Left cardiac atrium (tissue), 4 donors: ENCODE data around the gene TMEM229A. TPM values are rescaled to one million over a fixed set of nuclear protein-coding genes. Genes with fewer than 3 reads are reported as not detected.
"Not testable (repeated sequence)": the region's sequence is repeated elsewhere in the genome, so short reads cannot be mapped to it uniquely, and the experiment has no call there.

Source experiments
- ATAC-seq, 2 donors: fragments of 200-7000 bp; cut with Tn5 transposase; one replicate each; pipeline ENCODE4 v1.9.1; 2020; ENCODE audit warnings: mild to moderate bottlenecking in 2 of 2, moderate library complexity in 2 of 2
- DNase-seq: peaks from one replicate; pipeline ENCODE4 v3.0.0-alpha.2; 2020
- intact Hi-C, 2 donors: fragments of 100-400 bp; cut with DNase I; formaldehyde crosslinking; loops; one replicate each; pipeline versions ENCODE4 v1.14.1 to v1.15.1; 2022 to 2023
- total RNA-seq, 2 donors: library from RNA; stranded (reverse); fragmentation: NEBNext Ultra II Directional; extraction: Animal tissue kit (Norgen Biotek cat#: 25700); gene quantifications; one replicate each; pipeline ENCODE4 v1.2.1, GENCODE V29; 2021
- donor health status: DM: no; HTN: yes; CAD: no.
- donor health status: DM: no; HTN: yes; CAD: no; lungs with severe emphysema.
- donor health status: DM: yes; HTN: yes; CAD: no.
- donor health status: Dilated cardiomyopathy.

Gene TMEM229A
- total RNA-seq, 2 donors from 2014 or later, result 0.71 TPM; not detected in 1

DNA sequence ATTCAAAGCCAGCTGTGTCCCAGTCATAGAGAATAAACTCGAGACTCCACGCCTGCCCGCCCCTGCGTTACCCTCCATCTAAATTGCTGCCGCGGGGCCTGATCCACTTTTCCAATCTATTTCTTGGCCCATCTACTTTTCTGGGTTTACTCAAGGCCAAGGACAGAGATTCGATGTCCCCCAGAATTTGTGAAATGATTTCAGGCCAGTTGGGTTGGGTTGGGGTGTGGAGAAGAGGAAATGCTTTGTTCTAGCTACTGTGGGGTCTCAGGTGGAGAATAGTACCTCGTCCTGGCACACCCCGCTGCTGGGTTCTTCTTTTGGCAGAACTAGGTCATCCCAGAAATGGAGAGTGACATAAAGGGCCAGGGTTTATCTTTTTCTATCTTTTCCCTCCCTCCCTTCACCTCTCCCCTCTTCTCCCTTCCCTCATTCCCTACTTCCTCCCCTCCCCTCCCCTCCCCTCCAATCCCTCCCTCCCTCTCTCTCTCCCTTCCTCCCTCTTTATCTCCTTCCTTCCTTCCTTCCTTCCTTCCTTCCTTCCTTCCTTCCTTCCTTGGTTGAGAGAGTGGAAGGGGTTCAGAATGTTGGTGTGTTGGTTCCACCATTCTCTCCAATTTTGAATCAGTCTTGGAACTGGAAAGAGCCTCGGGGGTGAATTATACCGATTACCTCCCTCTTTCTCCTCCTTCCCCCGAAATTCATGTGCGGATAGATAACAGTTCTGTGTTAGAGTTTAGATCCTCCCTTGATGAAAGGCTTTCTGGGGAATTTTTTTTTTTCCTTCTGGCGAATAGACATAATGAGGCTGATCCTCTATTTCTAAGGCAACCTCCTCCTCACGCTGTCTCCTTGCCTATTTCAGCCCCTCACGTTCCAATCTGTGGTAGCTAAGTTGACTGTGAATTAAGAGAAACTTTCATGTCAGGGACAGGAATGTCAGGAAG is 1.2 kb upstream of the TMEM229A start:
- no peak for DNase-seq
- intact Hi-C loops, result no loop called here
- no peak for ATAC-seq

DNA sequence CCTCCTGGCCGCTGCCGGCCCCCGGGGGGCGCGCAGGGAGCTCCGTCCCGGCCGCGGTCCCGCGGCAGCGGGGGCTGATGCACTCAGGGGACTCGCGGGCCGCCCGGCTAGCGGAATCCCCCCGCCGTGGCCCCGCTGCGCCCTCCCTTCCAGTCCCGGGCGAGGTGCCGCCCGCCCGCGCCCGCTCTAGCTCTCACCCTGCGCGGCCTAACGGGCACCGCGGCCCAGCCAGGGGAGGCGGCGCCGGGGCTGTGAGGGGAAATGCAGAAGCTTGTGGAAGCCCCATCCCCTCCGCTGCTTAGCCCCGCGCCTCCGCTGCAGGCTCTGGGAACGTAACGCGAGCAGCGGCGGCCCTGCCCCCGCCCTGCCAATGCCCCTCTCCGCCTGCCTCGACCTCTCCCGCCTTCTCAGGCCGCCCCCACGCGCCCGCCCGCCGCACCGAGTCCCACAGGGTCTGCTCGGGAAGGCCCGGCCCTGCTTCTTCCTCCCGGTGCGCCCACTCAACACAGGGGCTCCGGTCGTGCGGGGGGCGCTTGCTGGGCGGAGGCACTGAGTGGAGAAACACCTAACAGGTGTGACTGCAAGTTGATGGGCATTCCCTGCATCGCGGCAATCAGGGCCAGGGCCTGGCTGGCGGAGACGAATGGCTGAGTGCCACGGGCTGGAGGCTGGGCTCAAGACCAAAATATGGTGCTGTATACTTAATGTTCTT is 384 bp upstream of the TMEM229A start:
- DNase-seq, result peak; percentile 21
- intact Hi-C loops, result no loop called here
- peak; percentile 69 to 73 for ATAC-seq

DNA sequence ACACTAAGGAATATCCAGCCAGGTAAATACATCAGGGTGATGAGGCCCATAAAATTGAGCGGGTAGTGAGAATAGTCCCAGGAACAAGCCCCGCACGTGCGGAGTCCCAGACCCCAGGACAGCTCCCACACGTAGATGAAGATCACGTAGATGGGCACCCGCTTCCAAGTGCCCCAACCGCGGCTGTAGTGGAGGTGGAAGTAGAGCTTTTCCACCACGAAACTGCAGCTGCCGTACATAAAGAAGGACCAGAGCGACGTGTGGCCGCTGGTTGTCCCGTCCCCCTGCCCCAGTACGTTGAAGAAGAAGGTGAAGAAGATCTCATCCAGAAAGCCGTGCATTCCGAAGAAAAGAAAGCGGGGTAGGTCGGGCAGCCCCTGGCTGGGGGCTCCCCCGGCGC is 948 bp downstream of the TMEM229A start:
- no peak for DNase-seq
- intact Hi-C loops, result no loop called here
- no peak for ATAC-seq

DNA sequence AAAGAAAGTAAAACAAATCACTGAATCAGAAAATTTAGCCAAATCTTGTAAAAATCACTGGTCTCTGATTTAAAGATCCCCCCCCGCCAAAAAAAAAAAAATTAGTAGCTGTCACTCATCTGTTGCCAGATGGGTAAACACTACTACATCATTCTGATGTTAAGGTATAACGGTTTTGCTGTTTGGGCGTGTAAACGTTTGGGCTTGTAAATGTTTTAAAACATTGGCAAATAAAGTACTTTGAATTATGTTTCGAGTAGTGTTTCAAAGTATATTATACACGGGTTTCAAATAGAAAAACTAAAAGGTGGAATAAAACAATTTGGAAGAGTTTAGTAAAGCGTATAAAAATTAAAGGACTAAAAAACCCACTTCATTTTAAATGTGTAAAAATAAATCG is 1.5 kb downstream of the TMEM229A start:
- DNase-seq (no peak), ATAC-seq (no peak)
- intact Hi-C loops, result no loop called here

DNA sequence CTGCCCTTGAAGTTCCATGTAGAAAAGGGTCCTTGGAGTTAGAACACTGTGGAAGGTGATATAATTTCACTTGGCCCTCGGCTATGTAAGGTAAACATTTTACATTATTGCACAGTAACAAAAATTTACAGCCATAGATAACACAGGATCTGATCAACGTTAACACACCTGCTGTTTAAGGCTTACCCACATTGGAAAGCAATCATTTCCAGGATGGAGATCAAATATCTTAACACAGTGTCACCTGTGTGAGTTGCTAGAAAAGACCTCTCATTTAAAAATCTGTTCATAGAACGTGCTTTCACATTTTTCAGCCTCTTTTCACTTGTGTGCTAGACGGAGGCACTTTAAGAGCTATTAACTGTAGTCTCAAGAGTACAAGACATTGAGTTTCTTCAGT is 1.9 kb downstream of the TMEM229A start:
- ATAC-seq, result no peak

DNA sequence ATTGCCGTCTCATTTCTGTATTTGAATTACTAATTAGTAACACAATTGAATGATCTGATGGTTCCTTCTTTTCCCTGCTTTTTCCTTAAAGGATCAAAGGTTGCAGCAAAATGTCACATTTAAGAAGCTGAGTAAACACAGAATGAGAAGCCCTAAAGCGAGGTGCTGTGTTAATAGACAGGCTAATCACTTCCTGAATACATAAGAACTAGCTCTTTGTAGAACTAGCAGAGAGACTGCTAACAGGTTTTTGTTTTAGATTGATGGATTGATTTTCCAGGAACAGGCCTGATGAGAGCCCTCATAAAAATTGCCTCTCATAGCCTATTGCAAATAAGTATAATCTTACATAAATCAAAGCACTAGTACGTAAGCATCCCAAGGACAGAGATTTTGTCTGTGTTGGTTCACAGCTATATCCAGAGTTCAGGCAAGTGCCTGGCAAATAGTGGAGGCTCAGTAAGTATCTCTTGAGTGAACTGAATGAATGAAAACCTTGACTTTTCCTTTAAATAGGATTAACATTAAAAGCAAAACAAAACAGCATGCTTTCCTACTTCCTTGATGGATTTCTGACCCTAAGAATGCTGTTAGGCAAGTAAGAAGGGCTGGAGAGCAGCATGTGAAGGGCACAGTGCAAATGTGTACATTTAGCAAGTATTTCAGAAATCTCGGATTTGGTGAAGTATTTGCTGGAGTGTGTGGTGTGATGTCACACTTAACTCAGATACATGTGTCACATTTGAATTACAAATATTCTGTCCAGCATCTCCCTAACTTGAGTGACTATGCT is 3.3 kb downstream of the TMEM229A start:
- ATAC-seq (no peak), DNase-seq (no peak)
- intact Hi-C loops, result no loop called here

More for the DNA sequence above, 1.9 kb downstream of the TMEM229A start:
- intact Hi-C loops, result no loop called here
- DNase-seq, result no peak

DNA sequence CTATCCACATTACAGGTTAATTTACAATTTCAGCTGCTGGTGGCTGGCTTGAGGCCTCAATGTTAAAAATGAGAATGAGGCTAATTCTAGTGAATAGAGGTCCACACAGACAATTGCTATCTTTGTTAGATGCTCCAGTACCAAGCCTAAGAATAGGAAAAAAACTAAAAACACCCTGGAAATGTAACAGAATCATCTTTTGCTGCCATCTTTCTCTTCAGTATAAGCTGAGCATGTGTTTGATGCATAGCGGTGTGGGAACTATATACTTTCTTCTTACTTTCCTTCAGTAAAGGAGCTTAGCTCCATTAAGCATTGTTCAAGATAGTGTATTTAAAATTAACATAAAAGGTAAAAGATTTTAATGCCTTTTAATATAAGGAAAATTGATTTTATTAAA is 5.6 kb downstream of the TMEM229A start:
- ATAC-seq (no peak), DNase-seq (no peak)
- intact Hi-C loops, result no loop called here

DNA sequence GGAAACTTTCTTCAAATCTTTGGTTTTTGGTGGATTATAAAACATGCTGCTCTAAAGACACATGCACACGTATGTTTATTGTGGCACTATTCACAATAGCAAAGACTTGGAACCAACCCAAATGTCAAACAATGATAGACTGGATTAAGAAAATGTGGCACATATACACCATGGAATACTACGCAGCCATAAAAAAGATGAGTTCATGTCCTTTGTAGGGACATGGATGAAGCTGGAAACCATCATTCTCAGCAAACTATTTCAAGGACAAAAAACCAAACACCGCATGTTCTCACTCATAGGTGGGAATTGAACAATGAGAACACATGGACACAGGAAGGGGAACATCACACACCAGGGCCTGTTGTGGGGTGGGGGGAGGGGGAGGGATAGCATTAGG is 8.5 kb downstream of the TMEM229A start:
- ATAC-seq, intact Hi-C loops, DNase-seq: not testable (repeated sequence)

DNA sequence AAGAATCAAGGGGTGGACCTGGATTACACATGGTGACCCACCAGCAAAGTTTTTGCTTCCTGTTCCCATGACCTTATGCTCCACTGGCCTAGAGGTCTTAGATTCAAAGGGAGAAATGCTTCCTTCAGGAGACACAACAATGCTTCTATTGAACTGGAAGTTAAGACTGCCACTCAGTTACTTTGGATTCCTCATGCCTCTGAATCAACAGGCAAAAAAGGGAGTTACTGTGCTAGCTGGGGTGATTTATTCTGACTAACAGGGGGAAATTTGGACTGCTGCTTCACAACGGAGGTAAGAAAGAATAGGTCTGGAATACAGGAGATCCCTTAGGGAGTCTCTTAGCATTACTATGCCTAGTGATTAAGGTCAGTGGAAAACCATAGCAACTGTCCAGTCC is 10.3 kb downstream of the TMEM229A start:
- intact Hi-C loops, result no loop called here
- DNase-seq (no peak), ATAC-seq (no peak)

DNA sequence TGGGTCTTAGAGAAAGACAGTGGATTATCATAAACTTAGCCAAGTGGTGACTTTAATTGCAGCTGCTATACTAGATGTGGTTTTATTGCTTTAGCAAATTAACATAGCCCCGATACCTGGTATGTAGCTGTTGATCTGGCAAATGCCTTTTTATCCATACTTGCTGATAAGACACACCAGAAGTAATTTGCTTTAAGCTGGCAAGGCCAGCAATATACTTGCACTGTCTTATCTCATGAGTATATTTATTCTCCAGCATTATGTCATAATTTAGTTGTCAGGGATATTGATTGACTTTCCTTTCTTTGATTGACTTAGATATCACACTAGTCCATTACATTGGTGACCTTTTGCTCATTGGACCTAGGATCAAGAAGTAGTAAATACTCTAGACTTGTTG is 12.8 kb downstream of the TMEM229A start:
- DNase-seq, result no peak
- no peak for ATAC-seq
- intact Hi-C loops, result no loop called here

DNA sequence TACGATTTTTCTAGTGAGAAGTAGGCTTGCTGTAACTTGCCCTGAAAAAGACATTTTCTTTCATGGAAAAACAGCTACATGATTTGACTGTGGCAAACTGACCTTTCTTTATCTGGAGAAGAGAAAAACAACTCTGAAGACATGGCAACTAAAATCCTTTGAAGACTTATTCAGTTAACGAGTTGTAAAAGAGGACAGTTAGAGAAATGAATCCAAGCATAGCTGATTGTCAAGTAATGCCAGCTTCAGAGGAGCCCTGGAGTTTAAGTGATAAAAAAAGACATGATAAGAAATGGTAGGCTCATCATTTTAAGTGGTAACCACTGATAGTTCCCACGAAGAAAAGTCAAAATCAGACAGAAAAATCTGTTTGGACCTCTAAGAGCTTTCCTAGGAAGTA is 19.6 kb downstream of the TMEM229A start:
- no peak for DNase-seq
- ATAC-seq, result no peak
- intact Hi-C loops, result no loop called here

DNA sequence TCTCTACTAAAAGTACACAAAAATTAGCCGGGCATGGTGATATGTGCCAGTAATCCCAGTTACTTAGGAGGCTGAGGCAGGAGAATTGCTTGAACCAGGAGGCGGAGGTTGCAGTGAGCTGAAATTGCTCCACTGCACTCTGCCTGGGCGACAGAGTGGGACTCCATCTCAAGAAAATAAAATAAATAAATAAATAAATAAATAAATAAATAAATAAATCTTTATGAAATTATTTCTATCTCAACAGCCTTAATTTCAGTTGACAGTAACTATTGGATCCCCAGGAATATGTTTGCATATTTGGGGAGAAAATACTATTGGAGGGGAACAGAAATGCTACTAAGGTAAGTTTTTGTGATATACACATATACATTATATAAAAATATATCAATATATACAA is 20.0 kb downstream of the TMEM229A start:
- intact Hi-C loops, result no loop called here
- DNase-seq, result no peak
- no peak for ATAC-seq

DNA sequence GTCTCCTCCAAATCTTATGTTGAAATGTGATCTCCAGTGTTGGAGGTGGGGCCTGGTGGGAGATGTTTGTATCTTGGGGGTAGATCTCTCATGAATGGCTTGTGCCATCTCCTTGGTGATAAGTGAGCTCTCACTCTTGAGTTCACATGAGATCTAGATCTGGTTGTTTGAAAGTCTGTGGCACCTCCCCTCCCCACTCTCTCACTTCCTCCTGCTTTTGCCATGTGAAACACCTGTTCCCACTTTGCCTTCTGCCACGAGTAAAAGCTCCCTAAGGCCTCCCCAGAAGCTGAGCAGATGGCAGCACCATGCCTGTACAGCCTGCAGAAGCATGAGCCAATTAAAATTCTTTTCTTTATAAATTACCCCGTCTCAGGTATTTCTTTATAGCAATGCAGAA is 23.5 kb downstream of the TMEM229A start:
- ATAC-seq, result no peak
- DNase-seq, result no peak
- intact Hi-C loops, result no loop called here

DNA sequence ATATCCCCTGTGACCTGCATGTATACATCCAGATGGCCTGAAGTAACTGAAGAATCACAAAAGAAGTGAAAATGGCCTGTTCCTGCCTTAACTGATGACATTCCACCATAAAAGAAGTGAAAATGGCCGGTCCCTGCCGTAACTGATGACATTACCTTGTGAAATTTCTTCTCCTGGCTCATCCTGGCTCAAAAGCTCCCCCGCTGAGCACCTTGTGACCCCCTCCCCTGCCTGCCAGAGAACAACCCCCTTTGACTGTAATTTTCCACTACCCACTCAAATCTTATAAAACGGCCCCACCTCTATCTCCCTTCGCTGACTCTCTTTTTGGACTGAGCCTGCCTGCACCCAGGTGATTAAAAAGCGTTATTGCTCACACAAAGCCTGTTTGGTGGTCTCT is 24.6 kb downstream of the TMEM229A start:
- ATAC-seq, DNase-seq, intact Hi-C loops: not testable (repeated sequence)

DNA sequence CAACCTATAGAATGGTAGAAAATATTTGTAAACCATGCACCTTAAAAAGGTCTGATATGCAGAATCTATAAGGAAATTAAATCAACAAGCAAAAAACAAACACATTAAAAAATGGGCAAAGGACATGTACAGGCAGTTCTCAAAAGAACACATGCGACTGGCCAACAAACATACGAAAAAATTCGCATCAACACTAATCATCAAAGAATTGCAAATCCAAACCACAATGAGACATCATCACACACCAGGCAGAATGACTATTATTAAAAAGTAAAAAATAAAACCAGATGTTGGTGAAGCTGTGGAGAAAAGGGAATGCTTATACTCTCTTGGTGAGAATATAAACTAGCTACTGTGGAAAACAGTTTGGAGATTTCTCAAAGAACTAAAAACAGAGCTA is 33.2 kb downstream of the TMEM229A start:
- DNase-seq, result no peak
- intact Hi-C loops, result no loop called here
- no peak for ATAC-seq

DNA sequence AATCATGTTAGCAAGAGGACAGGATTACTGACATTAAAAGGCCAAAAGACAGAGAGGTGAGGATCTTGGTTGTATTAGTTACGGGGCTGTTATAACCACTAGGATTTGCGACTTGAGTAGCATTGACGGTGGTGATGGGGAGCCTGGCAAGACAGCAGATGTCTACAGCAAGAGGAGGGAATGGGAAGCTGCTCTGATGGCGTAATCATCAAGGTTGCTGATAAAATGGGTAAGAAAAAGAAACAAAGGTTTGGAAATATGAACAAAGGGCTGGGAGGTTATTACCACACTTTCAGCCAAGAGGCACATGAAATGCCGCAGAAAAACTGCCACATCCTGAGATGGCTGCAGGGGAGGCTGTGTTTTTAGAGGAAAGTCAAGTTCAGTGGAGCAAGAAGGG is 33.9 kb downstream of the TMEM229A start:
- ATAC-seq (no peak), DNase-seq (no peak)
- intact Hi-C loops, result no loop called here

DNA sequence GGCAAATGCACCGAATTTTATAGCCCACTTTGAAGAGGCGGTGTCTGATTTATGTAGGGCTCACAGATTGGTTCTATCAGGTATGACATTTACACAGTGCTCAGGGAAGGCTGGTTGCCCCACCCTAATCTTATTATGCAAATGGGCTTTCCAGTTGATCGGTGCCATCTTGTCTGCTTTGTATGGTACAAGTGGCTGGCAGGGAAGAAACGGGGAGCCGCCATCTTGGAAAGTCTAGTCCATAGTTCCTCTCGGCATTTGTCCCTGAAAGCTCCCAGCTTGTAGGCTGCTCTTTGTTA is 36.6 kb downstream of the TMEM229A start:
- DNase-seq (no peak), ATAC-seq (no peak)
- intact Hi-C loops, result no loop called here

DNA sequence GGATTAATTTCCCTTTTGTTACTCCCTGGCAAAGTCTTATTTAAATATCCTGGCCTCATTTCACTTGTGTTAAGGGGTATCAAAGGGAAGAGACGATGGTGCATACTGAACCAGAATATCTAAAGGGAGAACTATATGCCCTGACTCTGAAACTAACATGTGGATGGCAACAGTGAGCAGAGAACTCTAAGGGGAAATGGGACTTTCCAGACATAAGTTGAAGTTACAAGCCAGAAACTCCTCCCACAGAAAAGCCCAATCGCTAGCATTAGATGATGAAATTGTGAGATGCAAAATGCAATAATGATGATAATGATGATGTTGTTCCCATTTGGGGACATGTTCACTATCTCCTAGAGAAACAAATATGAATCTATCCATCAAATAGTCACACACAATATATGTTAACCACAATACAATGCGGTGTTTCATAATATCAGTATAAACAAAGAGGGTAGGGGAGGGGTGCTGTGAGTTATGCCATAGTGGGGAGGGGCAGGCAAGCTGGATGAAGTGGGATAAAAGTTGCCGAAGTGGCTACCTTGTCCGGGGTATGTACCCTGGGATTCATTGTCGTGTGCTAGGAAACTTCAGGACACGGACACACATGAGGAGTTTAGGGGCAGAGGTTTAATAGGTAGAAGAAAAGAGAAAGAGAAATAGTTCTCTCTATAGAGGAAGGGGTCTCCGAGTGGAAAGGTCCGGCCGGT is 37.1 kb downstream of the TMEM229A start:
- intact Hi-C loops, result no loop called here
- ATAC-seq (no peak), DNase-seq (no peak)

DNA sequence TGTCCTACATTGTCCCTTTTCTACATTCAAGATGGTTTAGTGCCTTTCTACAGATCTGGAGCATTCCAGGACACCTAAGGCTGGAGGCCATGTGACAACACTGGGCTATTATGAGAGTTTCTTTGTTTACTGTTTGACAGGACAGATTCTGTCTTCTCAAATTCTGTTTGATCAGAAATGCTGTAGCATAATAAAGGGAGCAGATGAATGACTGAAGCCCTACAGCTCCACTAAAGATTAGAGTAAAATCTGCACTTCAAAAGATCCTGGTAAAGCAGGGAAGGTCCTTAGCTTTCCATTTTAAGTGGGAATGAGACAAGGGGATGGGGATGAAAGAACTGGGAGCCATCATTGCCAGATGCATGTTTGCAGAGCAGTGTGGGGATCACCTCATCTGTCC is 38.4 kb downstream of the TMEM229A start:
- DNase-seq, result no peak
- intact Hi-C loops, result no loop called here
- ATAC-seq, result no peak
